HepG2 (cell line): Measurements from ENCODE around the gene PRMT5. TPM values are rescaled to one million over a fixed set of nuclear protein-coding genes. Genes with fewer than 3 reads are reported as not detected.

Experiments used
- ARHGAP35 ChIP-seq: sonication (generic); formaldehyde crosslinking; IDR thresholded peaks from 2 replicates; pipeline ENCODE4 v1.9.0; 2022; ENCODE audit warnings: mild to moderate bottlenecking, inconsistent platforms, moderate library complexity, missing genetic modification reagents, borderline replicate concordance
- ATF1 ChIP-seq: IDR thresholded peaks from 2 replicates; pipeline ENCODE4 v1.6.1; 2016; ENCODE audit warnings: mild to moderate bottlenecking, control low read depth
- ATF7 ChIP-seq, 2 experiments: fragments of 450-650 bp in 1 of 2; sonication (generic) in 1 of 2; formaldehyde crosslinking in 1 of 2; IDR thresholded peaks; 2 replicates each; pipeline versions ENCODE4 v1.4.0 to v1.6.1; 2016 to 2020; ENCODE audit warnings: antibody characterized with exemption in 1 of 2, mild to moderate bottlenecking in 1 of 2, missing genetic modification reagents in 1 of 2
- CBX1 ChIP-seq: IDR thresholded peaks from one replicate; pipeline ENCODE4 v1.6.1; 2016; ENCODE audit warnings: antibody characterized with exemption, low read depth
- GTF3A ChIP-seq: sonication (generic); formaldehyde crosslinking; conservative IDR thresholded peaks from 2 replicates; pipeline ENCODE4 v1.4.0; 2020; ENCODE audit warnings: mild to moderate bottlenecking, missing genetic modification reagents
- HOXD1 ChIP-seq: sonication (generic); formaldehyde crosslinking; IDR thresholded peaks from 2 replicates; pipeline ENCODE4 v1.5.0; 2020; ENCODE audit warnings: missing genetic modification reagents
- KLF12 ChIP-seq: sonication (generic); formaldehyde crosslinking; IDR thresholded peaks from 2 replicates; pipeline ENCODE4 v1.4.0; 2020; ENCODE audit warnings: missing genetic modification reagents, borderline replicate concordance
- RXRA ChIP-seq: sonication (generic); formaldehyde crosslinking; IDR thresholded peaks from 2 replicates; pipeline ENCODE4 v1.5.1; 2020; ENCODE audit warnings: missing genetic modification reagents
- SMAD1 ChIP-seq: sonication (generic); formaldehyde crosslinking; IDR thresholded peaks from 2 replicates; pipeline ENCODE4 v1.4.0; 2020; ENCODE audit warnings: missing genetic modification reagents, low read depth, mild to moderate bottlenecking, borderline replicate concordance
- SMARCC2 ChIP-seq: fragments of 450-650 bp; IDR thresholded peaks from 2 replicates; pipeline ENCODE4 v1.6.1; 2017; ENCODE audit warnings: antibody characterized with exemption, mild to moderate bottlenecking
- YY1 ChIP-seq: IDR thresholded peaks from 2 replicates; pipeline ENCODE4 v1.6.1; 2011; ENCODE audit warnings: low read length, low read depth, moderate library complexity, mild to moderate bottlenecking; ENCODE audit not compliant: insufficient read depth, insufficient replicate concordance
- ZC3H4 ChIP-seq: sonication (generic); formaldehyde crosslinking; IDR thresholded peaks from 2 replicates; pipeline ENCODE4 v1.4.0; 2020; ENCODE audit warnings: missing genetic modification reagents, borderline replicate concordance
- ZNF138 ChIP-seq: sonication (generic); formaldehyde crosslinking; IDR thresholded peaks from 2 replicates; pipeline ENCODE4 v1.5.0; 2020; ENCODE audit warnings: mild to moderate bottlenecking, low read depth, missing genetic modification reagents
- ZNF225 ChIP-seq: sonication (generic); formaldehyde crosslinking; IDR thresholded peaks from 2 replicates; pipeline ENCODE4 v1.4.0; 2020; ENCODE audit warnings: mild to moderate bottlenecking, missing genetic modification reagents
- ZNF296 ChIP-seq: sonication (generic); formaldehyde crosslinking; conservative IDR thresholded peaks from 2 replicates; pipeline ENCODE4 v1.5.0; 2020; ENCODE audit warnings: mild to moderate bottlenecking, missing genetic modification reagents
- ZNF772 ChIP-seq: sonication (generic); formaldehyde crosslinking; IDR thresholded peaks from 2 replicates; pipeline ENCODE4 v1.5.0; 2020; ENCODE audit warnings: mild to moderate bottlenecking, missing genetic modification reagents
- polyA plus RNA-seq, 8 experiments: library from polyadenylated mRNA; depleted of rRNA in 3 of 8; stranded (reverse) in 7 of 8; unstranded in 1 of 8; fragments of >200 nt; fragmentation: Illumina TruSeq in 4 of 8; extraction: Trizol in 4 of 8; gene quantifications; 2 replicates each; pipeline versions ENCODE4 v1.2.1 to v1.2.3, GENCODE V29; 2011 to 2016; ENCODE audit warnings: low read depth in 4 of 8, missing spikeins in 1 of 8, mixed read lengths in 1 of 8; ENCODE audit not compliant: insufficient read depth in 1 of 8
- total RNA-seq, 5 experiments: library from RNA; depleted of rRNA; stranded (reverse); fragments of >200 nt; fragmentation: Illumina TruSeq; extraction: Trizol; gene quantifications; 2 replicates each; pipeline ENCODE4 v1.2.3, GENCODE V29; 2016; ENCODE audit warnings: low read depth in 1 of 5
- TF ChIP-seq, protein P1 (sequence below): sonication (generic); formaldehyde crosslinking; IDR thresholded peaks from 2 replicates; pipeline ENCODE4 v1.4.0; 2020; ENCODE audit warnings: missing genetic modification reagents
- TF ChIP-seq, protein P2 (sequence below): sonication (generic); formaldehyde crosslinking; IDR thresholded peaks from 2 replicates; pipeline ENCODE4 v1.5.0; 2020; ENCODE audit warnings: missing genetic modification reagents
- TF ChIP-seq, protein P3 (sequence below): sonication (generic); formaldehyde crosslinking; IDR thresholded peaks from 2 replicates; pipeline ENCODE4 v1.4.0; 2020; ENCODE audit warnings: mild to moderate bottlenecking, missing genetic modification reagents
- TF ChIP-seq, protein P4 (sequence below): sonication (generic); formaldehyde crosslinking; IDR thresholded peaks from 2 replicates; pipeline ENCODE4 v1.5.0; 2020; ENCODE audit warnings: missing genetic modification reagents

The PRMT5 gene
- total and polyA plus RNA-seq, 2 of the 13 experiments (the other 11 are each of a cell fraction or from before 2014, with no cell fraction given) = 210 to 354 TPM

DNA sequence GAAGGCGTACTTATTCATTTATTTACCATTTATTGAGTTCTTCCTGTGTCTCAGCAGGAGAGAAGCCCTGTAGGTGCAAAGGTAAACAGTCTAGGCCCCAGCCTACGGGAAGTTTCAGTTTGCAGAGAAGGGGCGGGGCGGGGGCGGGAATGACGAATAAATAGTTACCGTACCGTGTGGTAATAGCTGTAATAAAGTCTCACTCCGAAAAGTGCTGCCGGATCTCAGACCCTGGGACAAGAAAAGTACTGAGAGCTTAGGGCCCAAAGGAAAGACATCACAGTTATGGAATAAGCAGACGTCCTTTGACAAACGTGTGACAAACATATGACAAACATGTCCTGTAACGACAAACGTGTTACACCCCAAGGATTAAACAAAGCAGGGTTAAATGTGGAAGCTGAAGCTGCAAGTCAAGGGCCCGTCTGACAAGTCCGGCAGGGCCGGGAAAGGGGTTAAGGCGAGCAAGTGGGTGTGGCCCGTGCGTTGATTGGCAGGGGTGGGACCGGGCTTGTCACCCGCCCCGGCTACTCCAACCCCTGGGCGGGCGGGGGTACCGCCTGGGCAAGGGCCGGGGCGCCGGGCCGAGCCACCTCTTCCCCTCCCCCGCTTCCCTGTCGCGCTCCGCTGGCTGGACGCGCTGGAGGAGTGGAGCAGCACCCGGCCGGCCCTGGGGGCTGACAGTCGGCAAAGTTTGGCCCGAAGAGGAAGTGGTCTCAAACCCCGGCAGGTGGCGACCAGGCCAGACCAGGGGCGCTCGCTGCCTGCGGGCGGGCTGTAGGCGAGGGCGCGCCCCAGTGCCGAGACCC is 57.7 kb downstream of the PRMT5 start, which contains the start of gene LRP10 (continued):
- TF ChIP-seq, protein P1, sequence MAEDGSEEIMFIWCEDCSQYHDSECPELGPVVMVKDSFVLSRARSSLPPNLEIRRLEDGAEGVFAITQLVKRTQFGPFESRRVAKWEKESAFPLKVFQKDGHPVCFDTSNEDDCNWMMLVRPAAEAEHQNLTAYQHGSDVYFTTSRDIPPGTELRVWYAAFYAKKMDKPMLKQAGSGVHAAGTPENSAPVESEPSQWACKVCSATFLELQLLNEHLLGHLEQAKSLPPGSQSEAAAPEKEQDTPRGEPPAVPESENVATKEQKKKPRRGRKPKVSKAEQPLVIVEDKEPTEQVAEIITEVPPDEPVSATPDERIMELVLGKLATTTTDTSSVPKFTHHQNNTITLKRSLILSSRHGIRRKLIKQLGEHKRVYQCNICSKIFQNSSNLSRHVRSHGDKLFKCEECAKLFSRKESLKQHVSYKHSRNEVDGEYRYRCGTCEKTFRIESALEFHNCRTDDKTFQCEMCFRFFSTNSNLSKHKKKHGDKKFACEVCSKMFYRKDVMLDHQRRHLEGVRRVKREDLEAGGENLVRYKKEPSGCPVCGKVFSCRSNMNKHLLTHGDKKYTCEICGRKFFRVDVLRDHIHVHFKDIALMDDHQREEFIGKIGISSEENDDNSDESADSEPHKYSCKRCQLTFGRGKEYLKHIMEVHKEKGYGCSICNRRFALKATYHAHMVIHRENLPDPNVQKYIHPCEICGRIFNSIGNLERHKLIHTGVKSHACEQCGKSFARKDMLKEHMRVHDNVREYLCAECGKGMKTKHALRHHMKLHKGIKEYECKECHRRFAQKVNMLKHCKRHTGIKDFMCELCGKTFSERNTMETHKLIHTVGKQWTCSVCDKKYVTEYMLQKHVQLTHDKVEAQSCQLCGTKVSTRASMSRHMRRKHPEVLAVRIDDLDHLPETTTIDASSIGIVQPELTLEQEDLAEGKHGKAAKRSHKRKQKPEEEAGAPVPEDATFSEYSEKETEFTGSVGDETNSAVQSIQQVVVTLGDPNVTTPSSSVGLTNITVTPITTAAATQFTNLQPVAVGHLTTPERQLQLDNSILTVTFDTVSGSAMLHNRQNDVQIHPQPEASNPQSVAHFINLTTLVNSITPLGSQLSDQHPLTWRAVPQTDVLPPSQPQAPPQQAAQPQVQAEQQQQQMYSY (CRISPR knock-in tag) = peak; percentile 62; the same call in 1 of the 2 replicates
- TF ChIP-seq ZNF296 (CRISPR knock-in tag) (peak; percentile 80), SMAD1 (CRISPR knock-in tag) (peak; percentile 68; the same call in 1 of the 2 replicates), ZC3H4 (CRISPR knock-in tag) (0 out of 2 replicates have a peak, but pooled peaks have one; percentile 7), SMARCC2 (no peak), YY1 (peak; percentile 67), HOXD1 (CRISPR knock-in tag) (peak; percentile 95), ZNF138 (peak; percentile 32; the same call in 1 of the 2 replicates), ZNF772 (CRISPR knock-in tag) (peak; percentile 57), KLF12 (CRISPR knock-in tag) (peak; percentile 99), GTF3A (CRISPR knock-in tag) (peak; percentile 89; the same call in 1 of the 2 replicates), RXRA (peak; percentile 77), CBX1 (peak; percentile 81), ATF7 (IDR thresholded peaks at IDR 0.05) (no peak), ATF7 (CRISPR knock-in tag; IDR thresholded peaks at IDR 0.05) (no peak; the same call in none of the 2 replicates), ARHGAP35 (CRISPR knock-in tag) (peak; percentile 91), ZNF225 (peak; percentile 94; the same call in 1 of the 2 replicates), ATF1 (CRISPR knock-in tag) (no peak)
- TF ChIP-seq, protein P2, sequence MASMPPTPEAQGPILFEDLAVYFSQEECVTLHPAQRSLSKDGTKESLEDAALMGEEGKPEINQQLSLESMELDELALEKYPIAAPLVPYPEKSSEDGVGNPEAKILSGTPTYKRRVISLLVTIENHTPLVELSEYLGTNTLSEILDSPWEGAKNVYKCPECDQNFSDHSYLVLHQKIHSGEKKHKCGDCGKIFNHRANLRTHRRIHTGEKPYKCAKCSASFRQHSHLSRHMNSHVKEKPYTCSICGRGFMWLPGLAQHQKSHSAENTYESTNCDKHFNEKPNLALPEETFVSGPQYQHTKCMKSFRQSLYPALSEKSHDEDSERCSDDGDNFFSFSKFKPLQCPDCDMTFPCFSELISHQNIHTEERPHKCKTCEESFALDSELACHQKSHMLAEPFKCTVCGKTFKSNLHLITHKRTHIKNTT = peak; percentile 91; the same call in 1 of the 2 replicates
- TF ChIP-seq, protein P3, sequence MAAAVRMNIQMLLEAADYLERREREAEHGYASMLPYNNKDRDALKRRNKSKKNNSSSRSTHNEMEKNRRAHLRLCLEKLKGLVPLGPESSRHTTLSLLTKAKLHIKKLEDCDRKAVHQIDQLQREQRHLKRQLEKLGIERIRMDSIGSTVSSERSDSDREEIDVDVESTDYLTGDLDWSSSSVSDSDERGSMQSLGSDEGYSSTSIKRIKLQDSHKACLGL (CRISPR knock-in tag) = peak; percentile 93
- TF ChIP-seq, protein P4, sequence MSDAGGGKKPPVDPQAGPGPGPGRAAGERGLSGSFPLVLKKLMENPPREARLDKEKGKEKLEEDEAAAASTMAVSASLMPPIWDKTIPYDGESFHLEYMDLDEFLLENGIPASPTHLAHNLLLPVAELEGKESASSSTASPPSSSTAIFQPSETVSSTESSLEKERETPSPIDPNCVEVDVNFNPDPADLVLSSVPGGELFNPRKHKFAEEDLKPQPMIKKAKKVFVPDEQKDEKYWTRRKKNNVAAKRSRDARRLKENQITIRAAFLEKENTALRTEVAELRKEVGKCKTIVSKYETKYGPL (CRISPR knock-in tag) = peak; percentile 81; the same call in 1 of the 2 replicates
